Caco-2 (cell line): Measurements from ENCODE around the gene HNRNPH2. TPM values are rescaled to one million over a fixed set of nuclear protein-coding genes. Genes with fewer than 3 reads are reported as not detected.

Source experiments
- BruUV-seq: library from RNA; stranded (reverse); fragments of 400-500 nt; replicated peaks from 2 replicates; lab custom pipeline; 2021; lab: Mats Ljungman, UMichigan
- CTCF ChIA-PET: fragments of 300-600 bp; sonication (Branson Sonifier 250); formaldehyde crosslinking; loops from one replicate; lab custom pipeline; 2022; ENCODE audit warnings: antibody characterized with exemption; lab: Charles Lee
- POLR2A ChIA-PET: fragments of 300-600 bp; sonication (Branson Sonifier 250); formaldehyde crosslinking; loops from one replicate; lab custom pipeline; 2022; ENCODE audit warnings: antibody characterized with exemption; lab: Charles Lee
- DNase-seq, 2 experiments: peaks; one replicate each; pipeline versions ENCODE4 v3.0.0 to v3.0.0-alpha.2; 2020 to 2022
- H3K27me3 ChIP-seq: replicated peaks from 2 replicates; pipeline ENCODE4 v1.6.0; 2011; ENCODE audit warnings: low read length; ENCODE audit not compliant: control insufficient read depth, insufficient read depth
- H3K36me3 ChIP-seq: 2 replicates; pipeline ENCODE4 v1.5.1; 2011; ENCODE audit warnings: low read length; ENCODE audit not compliant: control insufficient read depth, insufficient read depth
- H3K4me1 ChIP-seq: fragments of 250-450 bp; sonication (Bioruptor Pico); 2 replicates; pipeline ENCODE4 v1.5.1; 2020; ENCODE audit warnings: mild to moderate bottlenecking
- H3K4me3 ChIP-seq: 2 replicates; pipeline ENCODE4 v1.5.1; 2011; ENCODE audit warnings: low read depth, mild to moderate bottlenecking, control low read depth, low read length
- H3K9me3 ChIP-seq: fragments of 250-450 bp; sonication (Bioruptor Pico); 2 replicates; pipeline ENCODE4 v1.5.1; 2020; ENCODE audit warnings: mild to moderate bottlenecking, moderate library complexity
- H3K27ac Mint-ChIP-seq: one replicate; pipeline ENCODE4 v1.8.0; 2022; ENCODE audit warnings: mixed read lengths; ENCODE audit not compliant: unreplicated experiment
- H3K27me3 Mint-ChIP-seq: one replicate; pipeline ENCODE4 v1.8.0; 2022; ENCODE audit warnings: mixed read lengths; ENCODE audit not compliant: insufficient read depth, unreplicated experiment
- H3K36me3 Mint-ChIP-seq: one replicate; pipeline ENCODE4 v1.8.0; 2022; ENCODE audit warnings: mild to moderate bottlenecking, mixed read lengths; ENCODE audit not compliant: insufficient read depth, unreplicated experiment
- H3K4me1 Mint-ChIP-seq: one replicate; pipeline ENCODE4 v1.8.0; 2022; ENCODE audit warnings: low read depth, mixed read lengths; ENCODE audit not compliant: unreplicated experiment
- H3K4me3 Mint-ChIP-seq: one replicate; pipeline ENCODE4 v1.8.0; 2022; ENCODE audit warnings: mild to moderate bottlenecking, moderate library complexity, mixed read lengths; ENCODE audit not compliant: unreplicated experiment
- H3K9me3 Mint-ChIP-seq: one replicate; pipeline ENCODE4 v1.8.0; 2022; ENCODE audit warnings: mixed read lengths; ENCODE audit not compliant: unreplicated experiment
- CTCF ChIP-seq, 2 experiments: fragments of 200-600 bp in 1 of 2; IDR thresholded peaks; 1 replicate in 1 of 2; 2 replicates in 1 of 2; pipeline versions ENCODE4 v1.5.1 to v1.8.0; 2011 to 2022; ENCODE audit warnings: antibody characterized with exemption in 1 of 2, control low read depth in 1 of 2, inconsistent platforms in 1 of 2, low read depth in 1 of 2, low read length in 1 of 2, mild to moderate bottlenecking in 1 of 2, moderate library complexity in 1 of 2; ENCODE audit not compliant: insufficient read depth in 1 of 2, severe bottlenecking in 1 of 2, unreplicated experiment in 1 of 2
- intact Hi-C: fragments of 100-400 bp; cut with micrococcal nuclease; formaldehyde crosslinking; loops from one replicate; pipeline ENCODE4 v1.10.0; 2022; ENCODE audit not compliant: unreplicated experiment
- total RNA-seq: library from RNA; stranded (reverse); gene quantifications from 2 replicates; pipeline ENCODE4 v1.2.3, GENCODE V29; 2022

The HNRNPH2 gene
- total RNA-seq, 1 experiment from 2014 or later, result 46.1 TPM

GRCh38 chrX:101430457-101431078, 22.5 kb downstream of the HNRNPH2 start:
- BruUV-seq, result no TSS peak
- no peak for DNase-seq
- no peak overlapping the region for H3K27ac Mint-ChIP-seq
- no peaks in the 10 kb centered on the region for H3K27me3 Mint-ChIP-seq
- TF ChIP-seq CTCF (IDR thresholded peaks at IDR 0.05; ENCODE audit: insufficient read depth in 1 of 2, low read depth in 1 of 2, low read length in 1 of 2, severe bottlenecking in 1 of 2, unreplicated experiment in 1 of 2), result no peak
- Histone ChIP-seq H3K9me3 (no peaks in the 10 kb centered on the region), H3K27me3 (no peaks in the 10 kb centered on the region), H3K36me3 (no peaks in the 10 kb centered on the region), H3K4me1 (no peaks in the 10 kb centered on the region), H3K4me3 (no peak overlapping the region)
- POLR2A ChIA-PET, result no interaction called here
- H3K4me1 Mint-ChIP-seq, result no peaks in the 10 kb centered on the region
- intact Hi-C loops, result no loop called here
- no peaks in the 10 kb centered on the region for H3K9me3 Mint-ChIP-seq
- no peaks in the 10 kb centered on the region for H3K36me3 Mint-ChIP-seq
- CTCF ChIA-PET, result no interaction called here
- no peak overlapping the region for H3K4me3 Mint-ChIP-seq

GRCh38 chrX:101442085-101442484, 34.1 kb downstream of the HNRNPH2 start:
- ChIA-PET POLR2A (no interaction called here), CTCF (no interaction called here)
- Mint-ChIP-seq H3K36me3 (no peaks in the 10 kb centered on the region), H3K4me1 (no peaks in the 10 kb centered on the region), H3K27ac (no peak overlapping the region), H3K4me3 (no peak overlapping the region), H3K27me3 (no peaks in the 10 kb centered on the region), H3K9me3 (no peaks in the 10 kb centered on the region)
- no peaks in the 10 kb centered on the region for H3K4me1 ChIP-seq
- no peak overlapping the region for H3K4me3 ChIP-seq
- intact Hi-C loops, result no loop called here
- H3K9me3 ChIP-seq, result no peaks in the 10 kb centered on the region
- no peak for TF ChIP-seq CTCF (IDR thresholded peaks at IDR 0.05; ENCODE audit: insufficient read depth in 1 of 2, low read depth in 1 of 2, low read length in 1 of 2, severe bottlenecking in 1 of 2, unreplicated experiment in 1 of 2)
- no TSS peak for BruUV-seq
- no peaks in the 10 kb centered on the region for H3K27me3 ChIP-seq
- no peak for DNase-seq
- H3K36me3 ChIP-seq, result no peaks in the 10 kb centered on the region

- Histone ChIP-seq H3K27me3 (no peaks in the 10 kb centered on the region), H3K4me3 (no peak overlapping the region), H3K9me3 (no peaks in the 10 kb centered on the region), H3K4me1 (no peaks in the 10 kb centered on the region), H3K36me3 (no peaks in the 10 kb centered on the region)
- DNase-seq, result no peak
- POLR2A ChIA-PET, result no interaction called here
- Mint-ChIP-seq H3K27me3 (no peaks in the 10 kb centered on the region), H3K27ac (no peak overlapping the region), H3K4me3 (no peak overlapping the region), H3K36me3 (no peaks in the 10 kb centered on the region), H3K4me1 (no peaks in the 10 kb centered on the region), H3K9me3 (no peaks in the 10 kb centered on the region)
- CTCF ChIA-PET, result no interaction called here
- no TSS peak for BruUV-seq
- no peak for TF ChIP-seq CTCF (IDR thresholded peaks at IDR 0.05; ENCODE audit: insufficient read depth in 1 of 2, low read depth in 1 of 2, low read length in 1 of 2, severe bottlenecking in 1 of 2, unreplicated experiment in 1 of 2)
- intact Hi-C loops, result no loop called here
Measured at GRCh38 chrX:101449279-101449678, 41.3 kb downstream of the HNRNPH2 start.
